Fibroblast of lung (primary cell): ENCODE results near the gene CHTF8.

Experiments
- EZH2 ChIP-seq: IDR thresholded peaks from 2 replicates; pipeline ENCODE4 v1.5.1; 2012; ENCODE audit warnings: low read length, control low read depth, mild to moderate bottlenecking; ENCODE audit errors: missing control alignments
- TF ChIP-seq, protein P1 (sequence below), 2 donors: IDR thresholded peaks in 1 of 2; conservative IDR thresholded peaks in 1 of 2; 1 replicate in 1 of 2; 2 replicates in 1 of 2; pipeline ENCODE4 v1.5.1; 2011 to 2012; ENCODE audit warnings: low read length in 2 of 2, control low read depth in 1 of 2, inconsistent platforms in 1 of 2, low read depth in 1 of 2, mild to moderate bottlenecking in 1 of 2

DNA sequence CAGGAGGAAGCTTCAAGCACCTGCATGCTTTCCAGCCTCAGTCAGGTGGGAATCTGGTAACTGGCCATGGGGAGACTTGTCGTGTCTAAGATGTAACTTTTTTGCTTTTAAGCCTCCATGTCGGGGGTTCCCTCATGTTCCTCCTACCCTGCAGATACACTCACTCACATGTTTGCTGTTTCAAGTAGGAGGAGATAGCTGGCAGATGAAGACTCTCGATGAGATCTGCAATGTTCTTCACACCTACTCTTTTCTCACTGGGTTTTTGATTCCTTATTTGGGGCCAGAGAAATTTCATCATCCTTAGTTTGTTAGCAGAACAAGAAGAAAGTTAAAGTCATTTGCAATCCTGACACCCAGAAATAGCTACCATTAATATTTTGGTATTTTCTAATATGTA, 24.8 kb upstream of the CHTF8 start:
- TF ChIP-seq, protein P1, sequence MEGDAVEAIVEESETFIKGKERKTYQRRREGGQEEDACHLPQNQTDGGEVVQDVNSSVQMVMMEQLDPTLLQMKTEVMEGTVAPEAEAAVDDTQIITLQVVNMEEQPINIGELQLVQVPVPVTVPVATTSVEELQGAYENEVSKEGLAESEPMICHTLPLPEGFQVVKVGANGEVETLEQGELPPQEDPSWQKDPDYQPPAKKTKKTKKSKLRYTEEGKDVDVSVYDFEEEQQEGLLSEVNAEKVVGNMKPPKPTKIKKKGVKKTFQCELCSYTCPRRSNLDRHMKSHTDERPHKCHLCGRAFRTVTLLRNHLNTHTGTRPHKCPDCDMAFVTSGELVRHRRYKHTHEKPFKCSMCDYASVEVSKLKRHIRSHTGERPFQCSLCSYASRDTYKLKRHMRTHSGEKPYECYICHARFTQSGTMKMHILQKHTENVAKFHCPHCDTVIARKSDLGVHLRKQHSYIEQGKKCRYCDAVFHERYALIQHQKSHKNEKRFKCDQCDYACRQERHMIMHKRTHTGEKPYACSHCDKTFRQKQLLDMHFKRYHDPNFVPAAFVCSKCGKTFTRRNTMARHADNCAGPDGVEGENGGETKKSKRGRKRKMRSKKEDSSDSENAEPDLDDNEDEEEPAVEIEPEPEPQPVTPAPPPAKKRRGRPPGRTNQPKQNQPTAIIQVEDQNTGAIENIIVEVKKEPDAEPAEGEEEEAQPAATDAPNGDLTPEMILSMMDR (conservative IDR thresholded peaks at IDR 0.05 in 1 of 2, IDR thresholded peaks at IDR 0.05 in 1 of 2; ENCODE audit: low read depth in 1 of 2, low read length in 2 of 2): no peak
- no peak for TF ChIP-seq EZH2
